ENCODE measurements around the gene TMEM181.

Gene TMEM181

DNA sequence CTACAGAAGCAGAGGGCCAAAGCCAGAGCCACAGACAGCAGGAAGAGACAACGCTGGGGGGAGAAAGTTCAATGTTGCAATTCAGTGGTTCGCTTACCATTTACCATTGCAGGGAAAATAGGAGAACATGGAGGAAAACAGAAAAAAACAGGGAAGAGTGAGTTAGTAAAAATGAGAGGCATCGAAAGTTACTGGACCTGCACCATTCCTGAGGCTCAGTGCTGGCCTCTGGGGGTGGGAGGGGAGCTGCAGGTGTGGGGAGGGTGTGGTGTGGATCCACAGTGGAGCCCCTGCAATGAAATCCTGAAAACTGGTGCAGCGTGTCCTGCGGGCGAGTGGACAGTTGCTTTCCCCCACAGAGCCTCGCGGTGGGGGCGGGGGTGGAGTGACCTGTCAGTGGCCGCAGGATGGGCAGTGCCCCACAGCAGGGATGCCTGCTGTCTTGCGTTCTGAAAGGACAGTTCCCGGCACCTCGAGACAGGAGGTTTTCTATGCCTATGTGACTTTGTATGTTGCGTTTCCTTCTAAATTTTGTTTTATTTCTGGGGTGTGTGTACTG, 5.7 kb downstream of the TMEM181 start:
- DNase-seq = no peak

DNA sequence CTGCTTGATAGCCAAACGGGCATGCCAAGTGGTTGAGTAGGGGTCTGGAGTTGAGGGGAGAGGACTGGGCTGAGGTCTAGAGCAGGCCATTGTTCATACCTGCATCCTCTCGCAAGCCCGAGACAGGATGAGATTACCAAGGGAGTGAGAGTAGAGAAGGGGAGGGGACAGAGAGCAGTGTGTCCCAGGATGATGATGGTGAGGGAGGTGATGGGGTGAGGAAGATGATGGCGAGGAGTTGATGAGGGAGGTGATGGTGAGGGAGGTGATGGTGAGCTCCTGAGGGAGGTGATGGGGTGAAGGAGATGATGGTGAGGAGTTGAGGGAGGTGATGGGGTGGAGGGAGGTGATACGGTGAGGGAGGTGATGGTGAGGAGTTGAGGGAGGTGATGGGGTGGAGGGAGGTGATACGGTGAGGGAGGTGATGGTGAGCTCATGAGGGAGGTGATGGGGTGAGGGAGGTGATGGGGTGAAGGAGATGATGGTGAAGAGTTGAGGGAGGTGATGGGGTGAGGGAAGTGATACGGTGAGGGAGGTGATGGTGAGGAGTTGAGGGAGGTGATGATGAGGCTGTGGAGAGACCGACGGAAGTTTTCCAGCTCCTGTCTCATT, 6.4 kb downstream of the TMEM181 start:
- no peak for DNase-seq

DNA sequence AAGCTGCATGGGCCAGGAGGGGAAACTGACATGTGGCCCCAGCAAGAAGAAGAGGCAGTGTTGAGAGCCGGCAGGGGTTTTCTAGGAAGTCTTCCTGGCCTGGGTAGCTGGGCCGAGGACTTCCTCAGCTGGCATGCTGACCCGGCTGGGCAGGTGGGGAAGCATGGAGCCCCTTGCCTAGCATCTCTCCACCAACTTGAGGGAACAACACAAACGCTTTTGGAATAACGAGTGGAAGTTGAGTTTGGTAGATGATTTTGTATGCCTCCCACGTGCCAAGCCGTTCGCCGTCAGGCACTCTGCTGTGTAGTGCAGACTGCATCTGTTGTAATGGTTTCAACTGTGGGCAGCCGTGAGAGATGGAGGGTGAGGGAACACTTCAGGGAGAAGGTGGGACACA, 7.3 kb downstream of the TMEM181 start:
- no peak for DNase-seq

DNA sequence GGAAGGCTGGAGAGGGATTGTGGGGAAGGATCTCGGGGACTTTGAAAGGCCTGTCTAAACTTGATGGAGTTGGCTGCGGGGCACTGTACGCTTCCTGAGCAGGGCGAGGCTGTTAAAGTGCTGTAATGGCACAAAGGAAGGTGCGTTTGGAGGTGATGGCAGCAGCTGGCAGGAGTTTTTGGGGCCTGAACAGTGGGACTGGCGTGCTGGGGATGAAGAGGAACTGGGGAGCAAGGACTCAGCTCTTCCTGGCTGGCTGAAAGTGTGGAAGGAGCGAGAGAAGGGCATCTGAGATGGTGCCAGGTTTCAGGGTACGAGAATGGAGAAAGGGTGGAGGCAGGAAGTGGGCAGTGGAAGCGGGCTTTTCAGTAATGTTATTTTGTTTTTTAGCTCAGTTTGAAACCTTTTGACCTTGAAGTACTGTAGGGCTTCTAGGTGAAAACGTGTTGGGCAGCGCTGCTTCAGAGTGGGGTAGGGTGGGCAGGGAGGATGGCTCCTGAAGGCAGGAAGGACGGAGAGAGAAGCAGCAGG, 8.0 kb downstream of the TMEM181 start:
- DNase-seq = no peak

DNA sequence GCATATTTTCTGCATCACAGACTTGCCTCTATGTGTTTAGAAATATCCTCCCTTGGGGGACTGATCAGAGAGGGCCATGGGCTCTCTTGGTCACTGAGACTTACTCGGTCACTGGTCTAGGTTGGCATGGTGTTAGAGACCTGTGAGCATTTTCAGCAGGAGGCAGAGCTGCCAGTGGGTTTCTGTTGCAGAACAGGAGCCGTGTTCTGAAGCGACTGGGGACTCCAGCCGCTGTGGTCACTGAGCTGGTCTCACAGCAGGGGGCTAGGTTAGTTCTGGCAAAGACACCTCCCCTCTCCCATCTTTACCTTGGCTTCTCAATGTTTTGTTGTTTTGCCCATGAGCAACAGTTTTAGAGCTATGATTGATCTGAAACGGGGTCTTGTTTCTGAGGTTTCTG, 8.7 kb downstream of the TMEM181 start:
- no peak for DNase-seq

DNA sequence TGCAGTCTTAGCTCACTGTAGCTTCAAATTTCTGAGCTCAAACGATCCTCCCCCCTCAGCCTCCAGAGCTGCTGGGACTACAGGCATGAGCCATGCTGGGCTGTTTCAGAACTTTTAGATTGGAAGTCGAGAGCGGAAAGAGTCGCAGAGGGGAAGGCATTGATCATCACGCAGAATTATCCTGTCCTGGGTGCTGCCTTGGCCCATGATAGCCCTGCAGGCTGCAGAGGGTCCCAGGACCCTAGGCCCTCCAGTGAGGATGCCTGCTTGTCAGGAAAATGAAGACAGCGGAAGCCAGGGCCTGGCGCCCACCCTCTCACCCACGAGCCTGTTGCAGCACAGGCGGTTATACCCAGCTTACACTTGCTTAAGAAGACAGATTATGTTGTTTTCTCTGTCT, 9.1 kb downstream of the TMEM181 start:
- DNase-seq = no peak

DNA sequence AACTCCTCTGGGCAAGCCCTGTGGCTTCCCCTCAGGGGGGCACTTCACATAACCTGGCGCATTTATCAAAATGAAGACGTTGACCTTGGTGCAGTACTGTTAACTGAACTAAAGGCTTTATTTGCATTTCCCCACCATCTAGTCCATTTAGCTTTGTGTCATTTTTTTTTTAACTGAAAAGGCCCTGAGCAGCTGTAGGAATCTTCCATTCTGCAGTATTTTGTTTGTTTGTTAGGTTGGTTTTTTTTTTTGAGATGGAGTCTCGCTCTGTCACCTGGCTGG, 10.7 kb downstream of the TMEM181 start:
- no peak for DNase-seq

DNA sequence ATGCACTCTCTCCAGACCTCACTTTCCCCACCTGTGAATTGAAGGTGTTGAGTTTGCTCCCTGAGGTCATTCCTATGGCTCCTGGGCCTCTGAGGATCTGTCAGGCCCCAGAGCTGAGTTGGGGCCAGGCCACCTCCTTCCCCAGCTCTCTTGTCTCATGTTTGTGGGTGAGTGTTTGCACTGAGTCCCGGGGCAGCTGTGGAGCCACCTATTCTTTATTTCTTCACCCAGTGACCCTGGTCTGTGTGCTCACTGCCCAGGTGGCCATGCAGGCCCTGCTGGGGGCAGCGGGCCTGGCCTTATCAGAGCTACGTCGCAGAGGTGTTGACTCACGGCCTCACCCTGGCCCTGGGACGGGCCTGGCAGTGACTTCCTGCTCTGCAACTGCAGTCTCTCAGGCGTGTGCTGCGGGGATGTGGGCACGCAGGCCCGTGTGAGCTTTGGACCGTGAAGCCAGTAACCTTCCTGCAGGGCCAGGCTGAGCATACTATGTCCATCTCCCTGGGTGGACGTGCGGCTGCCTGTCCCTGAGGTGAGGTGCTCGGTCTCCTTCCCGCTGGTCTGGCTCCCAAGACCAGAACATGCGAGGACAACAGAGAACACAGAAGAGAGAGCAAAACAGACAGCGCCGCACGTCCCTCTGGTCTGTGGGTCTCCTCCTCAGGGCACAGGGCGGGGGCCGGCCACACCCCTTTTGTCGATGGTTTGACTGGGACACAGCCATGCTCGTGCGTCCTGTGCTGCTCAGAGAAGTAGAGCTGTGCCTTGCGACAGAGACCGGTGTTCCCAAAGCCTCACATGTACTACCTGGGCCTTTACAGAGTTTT, 12.1 kb downstream of the TMEM181 start:
- no peak for DNase-seq

DNA sequence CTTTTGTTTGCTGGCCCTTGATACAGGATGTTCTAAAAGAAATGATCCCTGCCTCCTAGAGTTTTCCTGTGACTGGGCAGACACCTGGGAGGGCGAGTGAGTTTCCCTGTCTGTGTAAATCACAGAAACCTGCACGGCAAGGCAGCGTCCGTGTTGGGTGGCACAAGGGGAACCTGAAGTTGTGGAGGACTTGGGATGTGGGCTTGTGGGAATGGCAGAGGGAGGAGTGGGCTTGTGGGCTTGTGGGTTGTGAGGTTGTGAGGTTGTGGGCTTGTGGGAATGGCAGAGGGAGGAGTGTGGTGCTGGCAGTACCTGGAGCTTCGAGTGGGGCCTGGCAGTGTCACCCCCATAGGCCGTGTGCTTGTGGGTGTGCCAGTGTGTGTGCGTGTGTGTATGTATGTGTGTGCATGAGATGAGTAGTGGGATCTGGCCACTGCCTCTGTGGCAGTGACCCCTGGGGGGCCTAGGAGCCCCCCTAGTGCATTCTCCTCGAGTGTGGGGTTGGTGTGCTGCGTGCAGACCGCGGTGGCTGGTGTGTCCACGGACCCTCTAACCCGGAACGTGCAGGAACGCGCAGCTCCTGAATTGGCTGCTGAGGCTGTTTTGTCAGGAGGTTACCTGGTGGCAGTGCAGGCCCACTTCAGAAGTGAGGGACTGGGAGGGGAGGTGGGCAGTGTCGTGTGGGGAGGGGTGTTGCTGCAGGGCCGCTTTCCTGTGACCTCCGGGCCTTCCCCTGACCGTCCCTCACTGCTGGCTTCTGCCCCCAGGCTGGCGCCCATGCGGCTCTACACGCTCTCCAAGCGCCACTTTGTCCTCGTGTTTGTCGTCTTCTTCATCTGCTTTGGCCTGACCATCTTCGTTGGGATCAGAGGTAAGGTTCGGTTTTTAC, 13.0 kb downstream of the TMEM181 start:
- DNase-seq = no peak

DNA sequence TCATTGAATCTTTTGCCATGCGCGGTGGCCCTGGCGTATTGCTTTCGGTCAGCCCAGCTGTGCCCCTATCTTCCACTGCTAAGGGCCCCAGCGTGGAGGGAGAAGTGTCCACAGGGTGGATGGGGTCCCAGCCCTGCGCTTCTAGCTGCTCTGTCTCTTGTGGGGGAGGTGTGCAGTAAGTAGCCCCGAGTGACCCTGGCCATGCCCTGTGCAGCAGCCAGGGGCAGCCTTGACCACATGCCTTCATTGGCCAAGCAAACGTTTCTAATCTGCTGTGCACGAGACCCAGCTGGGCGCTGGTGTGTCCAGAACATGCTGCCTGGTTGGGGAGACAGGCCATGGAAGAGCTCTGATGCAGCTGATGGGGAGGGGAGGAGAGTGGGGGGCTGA, 13.6 kb downstream of the TMEM181 start:
- DNase-seq = no peak

DNA sequence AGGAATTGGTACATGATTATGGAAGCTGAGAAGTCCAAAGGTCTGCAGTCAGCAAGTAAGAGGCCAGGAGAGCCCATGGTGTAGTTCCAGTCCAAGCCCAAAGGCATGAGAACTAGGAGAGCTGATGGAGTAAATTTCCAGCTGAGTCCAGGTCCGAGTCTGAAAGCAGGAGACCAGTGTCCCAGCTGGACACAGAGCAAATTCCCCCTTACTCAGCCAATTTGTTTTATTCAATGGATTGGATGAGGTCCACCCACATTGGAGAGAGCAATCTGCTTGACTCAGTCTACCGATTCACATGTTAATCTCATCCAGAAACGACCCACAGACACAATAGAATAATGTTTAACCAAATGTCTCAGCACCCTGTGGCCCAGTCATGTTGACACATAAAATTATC, 14.9 kb downstream of the TMEM181 start:
- DNase-seq = no peak

DNA sequence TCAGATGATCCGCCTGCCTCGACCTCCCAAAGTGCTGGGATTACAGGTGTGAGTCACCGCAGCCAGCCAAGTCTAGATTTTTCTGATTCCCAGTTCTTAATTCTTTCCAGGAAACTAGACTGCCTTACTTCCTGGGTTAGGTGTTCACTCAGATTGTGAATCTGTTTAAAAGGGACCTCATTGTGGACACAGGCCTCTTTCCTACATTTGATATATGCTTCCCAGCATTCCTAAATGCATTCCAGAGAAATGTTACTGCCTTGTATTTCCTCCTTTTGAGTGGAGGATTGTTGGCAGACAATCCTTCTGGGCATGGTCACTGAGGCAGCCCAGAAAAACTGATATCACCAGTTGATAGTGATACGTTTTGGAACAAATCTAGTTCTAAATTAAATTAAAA, 15.7 kb downstream of the TMEM181 start:
- DNase-seq = no peak

DNA sequence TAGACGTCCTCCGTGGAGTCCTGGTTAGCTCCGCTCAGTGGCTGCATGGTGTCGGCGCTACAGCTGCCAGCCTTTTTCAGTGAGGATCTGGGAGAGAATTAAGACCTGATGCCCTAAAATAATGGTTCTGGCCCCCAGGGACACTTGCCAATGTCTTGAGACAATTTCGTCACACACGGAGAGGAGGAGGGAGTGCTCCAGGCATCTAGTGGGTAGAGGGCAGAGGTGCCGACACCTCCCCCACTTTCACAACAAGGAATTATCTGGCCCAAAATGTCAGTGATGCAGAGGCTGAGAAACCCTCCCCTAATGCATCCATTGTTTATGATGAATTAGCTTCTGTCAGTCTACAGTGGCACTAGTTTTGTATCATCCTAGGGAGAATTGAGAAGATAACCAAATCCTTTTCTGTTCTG, 24.4 kb downstream of the TMEM181 start:
- no peak for DNase-seq

DNA sequence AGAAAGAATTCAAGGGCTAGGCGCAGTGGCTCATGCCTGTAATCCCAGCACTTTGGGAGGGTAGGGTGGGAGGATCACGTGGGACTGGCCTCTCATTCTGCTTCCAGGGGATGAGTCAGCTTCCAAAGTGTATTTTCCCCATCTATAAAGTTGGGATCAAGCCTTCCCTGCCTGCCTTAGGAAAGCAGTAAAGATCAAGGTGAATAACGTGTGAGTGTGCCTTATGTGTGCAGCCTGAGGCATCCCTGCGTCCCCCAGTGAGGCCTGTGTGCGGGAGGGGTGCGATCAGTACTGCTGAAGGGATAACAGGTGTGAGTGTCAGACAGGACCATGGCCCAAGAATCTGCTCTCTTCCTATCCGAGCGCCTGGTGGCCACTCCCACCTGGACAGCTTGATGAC, 26.8 kb downstream of the TMEM181 start:
- no peak for DNase-seq

DNA sequence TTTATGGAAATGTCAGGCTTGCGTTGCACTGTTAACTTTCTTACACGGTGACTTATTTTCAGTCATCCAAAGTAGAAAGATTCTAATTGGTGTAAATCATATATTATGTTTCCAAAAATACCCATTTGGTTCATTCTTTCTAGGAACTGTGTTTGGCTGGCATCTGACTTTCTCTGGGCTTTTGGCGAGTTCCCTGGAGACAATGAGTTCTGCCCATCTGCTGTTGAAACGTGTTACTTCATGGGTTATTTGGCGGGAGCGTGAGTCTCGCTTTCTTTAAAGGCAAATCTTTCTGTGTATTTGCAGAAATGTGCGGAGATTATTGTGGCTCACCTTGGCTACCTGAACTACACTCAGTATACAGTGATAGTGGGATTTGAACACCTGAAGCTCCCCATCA, 29.5 kb downstream of the TMEM181 start:
- DNase-seq = no peak

DNA sequence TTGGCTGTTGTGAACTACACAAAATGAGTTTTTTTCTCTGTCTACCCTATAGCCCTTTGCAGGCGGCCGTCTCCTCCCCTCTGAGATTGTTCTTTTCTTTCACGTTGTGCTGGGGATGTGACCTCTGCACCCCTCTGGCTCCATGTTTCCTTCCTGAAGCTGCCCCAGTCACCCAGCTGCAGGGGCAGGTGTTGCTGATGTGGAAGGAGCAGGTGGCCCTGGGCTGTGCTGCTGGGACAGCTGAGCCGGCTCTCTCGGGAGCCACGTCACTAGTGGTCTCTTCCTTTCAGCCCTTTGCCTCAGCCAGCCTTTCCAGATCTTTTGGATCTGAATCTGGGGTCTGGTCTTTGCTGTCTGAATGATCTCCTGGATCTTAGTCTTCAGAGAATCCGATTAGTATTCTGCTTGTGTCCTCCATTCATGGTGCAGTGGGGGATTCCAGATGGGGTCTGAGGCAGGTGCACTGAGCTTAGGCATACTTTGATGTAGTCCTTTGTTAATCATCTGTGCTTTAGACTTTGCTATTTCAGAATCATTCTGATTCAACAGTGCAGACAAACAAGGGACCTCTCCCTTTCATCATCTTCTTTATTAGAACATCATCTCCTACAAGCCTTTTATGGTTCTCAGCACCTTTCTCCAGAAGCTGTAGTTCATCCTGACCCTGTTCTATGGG, 31.4 kb downstream of the TMEM181 start:
- no peak for DNase-seq

DNA sequence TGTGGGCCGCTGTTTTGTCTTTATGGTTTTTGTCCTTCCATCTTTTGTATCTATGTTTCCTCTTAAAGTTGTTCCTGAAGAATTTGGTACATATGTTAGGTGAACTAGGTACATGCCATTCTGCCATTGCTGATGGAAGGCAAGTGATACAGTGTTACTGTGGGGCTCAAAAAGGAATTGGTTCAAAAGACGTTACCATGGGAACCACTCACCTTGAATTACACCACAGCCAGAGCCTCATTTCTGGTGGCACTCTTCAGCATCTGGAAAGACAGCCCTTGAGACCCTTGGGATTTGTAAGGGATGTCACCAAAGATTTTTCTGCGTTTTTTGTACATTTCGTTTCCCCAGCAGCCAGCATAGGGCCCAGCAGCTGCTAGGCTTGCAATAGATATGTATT, 31.9 kb downstream of the TMEM181 start:
- no peak for DNase-seq

DNA sequence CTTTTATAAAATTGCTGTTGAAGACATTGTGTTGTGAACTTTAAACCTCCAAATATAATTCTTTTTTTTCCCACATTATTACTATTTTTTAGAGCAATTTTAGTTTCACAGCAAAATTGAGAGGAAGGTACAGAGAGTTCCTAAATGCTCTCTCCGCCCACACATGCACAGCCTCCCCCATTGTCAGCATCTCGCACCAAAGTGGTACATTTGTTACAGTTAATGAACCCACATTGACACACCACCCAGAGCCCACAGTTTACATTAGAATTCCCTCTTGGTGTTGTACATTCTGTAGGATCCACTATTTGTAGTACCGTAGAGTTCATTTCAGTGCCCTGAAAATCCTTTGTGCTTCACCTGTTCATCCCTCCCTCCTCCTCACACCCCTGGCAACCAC, 33.8 kb downstream of the TMEM181 start:
- DNase-seq = no peak

DNA sequence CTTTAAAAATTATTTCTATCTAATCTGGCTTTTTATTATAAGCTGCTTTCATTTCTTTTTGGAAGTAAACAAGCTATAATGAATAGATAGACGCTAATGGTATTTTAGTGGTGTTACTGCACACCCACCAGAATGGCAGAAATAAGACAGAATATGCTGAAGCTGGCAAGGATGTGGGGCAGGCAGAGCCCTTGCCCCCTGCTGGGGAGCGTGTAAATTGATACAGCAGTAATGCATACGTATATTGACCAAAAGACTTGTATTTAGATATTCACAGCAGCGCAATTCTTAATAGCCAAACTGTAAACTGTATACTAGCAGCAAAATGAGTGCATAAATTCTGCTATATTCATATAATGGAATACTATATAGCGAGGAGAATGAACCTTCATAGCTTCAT, 35.3 kb downstream of the TMEM181 start:
- no peak for DNase-seq

DNA sequence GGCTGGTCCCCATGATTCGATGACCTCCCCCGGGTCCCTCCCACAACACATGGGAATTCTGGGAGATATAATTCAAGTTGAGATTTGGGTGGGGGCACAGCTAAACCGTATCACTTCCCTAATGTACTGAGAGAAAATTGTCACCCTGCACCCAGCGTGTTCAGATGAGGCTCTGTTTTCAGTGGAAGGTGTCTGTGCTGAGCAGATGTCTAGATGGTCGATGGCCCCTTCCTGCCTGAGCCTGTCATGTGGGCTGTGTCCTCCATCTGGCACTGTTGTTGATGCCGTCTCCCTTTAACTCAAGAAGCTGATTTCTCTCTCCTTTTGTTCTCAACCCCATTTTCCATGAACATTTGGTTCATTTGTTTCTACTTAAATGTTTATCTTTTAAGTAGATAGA, 37.0 kb downstream of the TMEM181 start:
- no peak for DNase-seq

DNA sequence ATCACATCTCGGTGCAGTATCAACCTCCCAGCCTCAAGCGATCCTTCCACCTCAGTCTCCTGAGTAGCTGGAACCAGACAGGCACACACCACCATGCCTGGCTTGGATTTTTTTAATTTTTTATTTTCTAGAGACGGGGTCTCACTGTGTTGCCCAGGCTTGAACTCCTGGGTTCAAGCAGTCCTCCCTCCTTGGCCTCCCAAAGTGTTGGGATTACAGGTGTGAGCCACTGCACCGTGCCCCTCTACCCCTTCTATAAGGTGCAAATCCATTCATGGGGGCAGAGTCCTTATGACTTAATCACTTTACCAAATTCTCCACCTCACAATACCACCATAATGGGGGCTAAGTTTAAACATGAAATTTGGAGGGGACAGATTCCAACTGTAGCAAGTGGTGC, 37.7 kb downstream of the TMEM181 start:
- DNase-seq = no peak

DNA sequence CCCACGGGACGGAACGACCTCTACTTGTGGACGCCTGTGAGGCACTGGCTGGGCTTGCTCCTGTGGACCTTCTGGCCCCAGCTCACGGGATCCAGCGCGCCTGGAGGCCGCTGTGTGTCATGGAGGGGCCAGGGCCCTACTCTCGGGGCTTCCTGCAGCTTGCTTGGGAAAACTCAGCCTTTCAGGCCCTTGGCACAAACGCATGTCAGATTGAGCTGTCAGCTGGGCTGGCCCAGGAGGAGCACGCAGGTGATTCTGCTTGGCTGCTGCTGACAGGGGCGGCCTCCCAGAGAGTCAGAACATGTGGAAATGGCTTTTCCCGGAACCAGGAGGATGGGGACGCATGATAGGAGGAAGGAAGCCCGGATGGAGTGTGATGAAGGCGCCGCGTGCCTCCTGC, 39.7 kb downstream of the TMEM181 start:
- DNase-seq = no peak

All from activated T-cell treated with anti-CD3 and anti-CD28 coated beads for 4 hours (primary cell).